ENCODE data around the gene ENDOU.

The ENDOU gene

DNA sequence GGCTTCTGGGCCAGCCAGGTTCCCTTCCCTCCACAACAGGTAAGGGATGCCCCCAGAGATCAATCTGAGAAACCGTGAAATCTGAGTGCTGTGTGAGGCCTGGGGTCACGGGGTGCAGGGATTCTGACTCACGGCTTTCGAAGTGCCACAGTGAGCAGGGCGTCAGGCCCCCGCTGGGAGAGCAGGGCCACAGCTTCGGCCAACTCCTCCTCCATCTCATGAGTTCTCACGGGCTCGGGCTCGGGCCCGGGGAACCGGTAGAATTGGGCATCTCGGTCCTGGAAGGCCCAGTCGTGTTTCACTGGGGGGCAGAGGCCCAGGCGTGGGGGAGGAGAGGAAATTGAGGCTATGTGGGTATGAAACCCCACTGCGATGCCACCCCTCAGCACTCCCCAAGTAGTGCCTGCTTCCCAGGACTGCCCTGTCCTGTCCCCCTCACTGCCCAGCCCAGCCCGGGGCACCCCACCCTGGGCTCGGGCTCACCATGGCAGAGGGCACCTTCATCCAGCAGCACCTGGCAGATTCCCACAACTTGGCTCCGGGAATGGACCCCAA is 25.7 kb upstream of the ENDOU start:
- peaks cover 12% of the 10 kb centered on the region for H3K4me1 Mint-ChIP-seq (ENCODE audit: low read depth)
- H3K27ac Mint-ChIP-seq = no peak overlapping the region
- no peaks in the 10 kb centered on the region for H3K36me3 Mint-ChIP-seq
- no peaks in the 10 kb centered on the region for H3K9me3 Mint-ChIP-seq (ENCODE audit: low read depth)
- no peak overlapping the region for H3K4me3 Mint-ChIP-seq
- H3K27me3 Mint-ChIP-seq = no peaks in the 10 kb centered on the region

DNA sequence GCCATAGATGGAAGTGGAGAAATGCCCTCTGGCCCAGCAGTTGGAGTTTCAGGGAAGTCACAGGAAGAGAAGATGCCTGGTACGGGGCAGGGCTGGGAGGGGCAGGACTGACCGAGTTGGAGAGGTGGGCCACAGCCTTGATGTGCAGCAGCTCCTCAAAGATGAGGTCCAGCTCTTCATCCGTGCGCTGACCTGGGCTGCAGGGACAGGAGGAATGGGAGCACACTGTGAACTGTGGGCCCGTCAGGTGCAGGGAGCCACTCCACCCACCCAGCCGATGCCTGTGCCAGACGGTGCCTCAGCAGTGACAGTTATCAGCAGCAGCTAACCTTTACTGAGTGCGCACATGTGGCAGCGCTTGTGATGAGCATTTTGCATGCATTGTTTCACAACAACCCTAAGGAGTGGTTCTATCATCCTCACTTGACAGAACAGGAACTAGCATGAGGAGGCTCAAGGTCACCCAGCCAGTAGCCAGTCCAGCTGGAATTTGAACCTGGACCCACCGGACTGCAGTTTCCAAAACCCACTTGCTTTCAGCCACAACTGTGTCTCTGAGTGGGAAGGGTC is 25.0 kb upstream of the ENDOU start:
- no peak overlapping the region for H3K27ac Mint-ChIP-seq

DNA sequence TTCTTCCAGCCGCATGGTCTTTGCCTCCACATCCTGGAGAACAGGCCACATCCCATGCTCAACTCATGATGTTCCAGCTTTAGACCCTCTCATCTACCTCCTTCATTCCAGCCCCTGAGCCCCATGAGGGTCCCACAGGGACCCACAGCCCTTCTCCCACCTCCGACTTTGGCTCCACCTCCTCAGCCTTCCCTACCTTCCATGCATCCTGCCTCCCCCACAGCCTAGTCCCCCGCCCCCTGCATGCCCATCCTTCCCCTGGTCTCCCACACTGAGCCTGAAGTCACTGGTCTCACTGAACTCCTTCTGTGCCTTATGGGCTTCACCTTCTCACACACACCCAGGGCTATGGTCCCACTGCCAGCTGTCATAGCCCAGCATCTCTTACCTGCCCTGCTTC is 23.6 kb upstream of the ENDOU start:
- Mint-ChIP-seq H3K27me3 (no peaks in the 10 kb centered on the region), H3K36me3 (no peaks in the 10 kb centered on the region), H3K4me1 (ENCODE audit: low read depth) (peaks cover 2% of the 10 kb centered on the region), H3K27ac (no peak overlapping the region), H3K4me3 (no peak overlapping the region), H3K9me3 (ENCODE audit: low read depth) (no peaks in the 10 kb centered on the region)

More for the DNA sequence above, 25.0 kb upstream of the ENDOU start:
- no peaks in the 10 kb centered on the region for H3K27me3 Mint-ChIP-seq
- no peaks in the 10 kb centered on the region for H3K36me3 Mint-ChIP-seq
- no peak overlapping the region for H3K4me3 Mint-ChIP-seq
- H3K9me3 Mint-ChIP-seq (ENCODE audit: low read depth) = no peaks in the 10 kb centered on the region
- H3K4me1 Mint-ChIP-seq (ENCODE audit: low read depth) = peaks cover 5% of the 10 kb centered on the region

DNA sequence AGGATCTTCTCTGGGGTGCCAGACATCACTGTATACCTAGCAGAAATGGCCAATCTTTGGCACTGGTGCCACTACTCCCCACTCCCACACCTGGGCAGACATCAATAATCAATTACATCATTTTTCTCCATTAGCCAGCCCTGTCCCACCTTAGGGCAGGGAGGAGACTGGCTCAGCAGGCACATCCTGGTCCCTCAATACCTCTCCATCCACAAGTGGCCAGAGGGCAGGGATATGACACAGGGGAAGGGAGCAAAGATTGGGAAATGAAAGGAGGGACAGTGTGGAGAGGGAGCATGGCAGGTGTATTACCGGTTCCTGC is 23.2 kb upstream of the ENDOU start:
- Mint-ChIP-seq H3K4me1 (ENCODE audit: low read depth) (peaks cover 3% of the 10 kb centered on the region), H3K27me3 (no peaks in the 10 kb centered on the region), H3K36me3 (no peaks in the 10 kb centered on the region), H3K27ac (no peak overlapping the region), H3K9me3 (ENCODE audit: low read depth) (no peaks in the 10 kb centered on the region), H3K4me3 (no peak overlapping the region)

DNA sequence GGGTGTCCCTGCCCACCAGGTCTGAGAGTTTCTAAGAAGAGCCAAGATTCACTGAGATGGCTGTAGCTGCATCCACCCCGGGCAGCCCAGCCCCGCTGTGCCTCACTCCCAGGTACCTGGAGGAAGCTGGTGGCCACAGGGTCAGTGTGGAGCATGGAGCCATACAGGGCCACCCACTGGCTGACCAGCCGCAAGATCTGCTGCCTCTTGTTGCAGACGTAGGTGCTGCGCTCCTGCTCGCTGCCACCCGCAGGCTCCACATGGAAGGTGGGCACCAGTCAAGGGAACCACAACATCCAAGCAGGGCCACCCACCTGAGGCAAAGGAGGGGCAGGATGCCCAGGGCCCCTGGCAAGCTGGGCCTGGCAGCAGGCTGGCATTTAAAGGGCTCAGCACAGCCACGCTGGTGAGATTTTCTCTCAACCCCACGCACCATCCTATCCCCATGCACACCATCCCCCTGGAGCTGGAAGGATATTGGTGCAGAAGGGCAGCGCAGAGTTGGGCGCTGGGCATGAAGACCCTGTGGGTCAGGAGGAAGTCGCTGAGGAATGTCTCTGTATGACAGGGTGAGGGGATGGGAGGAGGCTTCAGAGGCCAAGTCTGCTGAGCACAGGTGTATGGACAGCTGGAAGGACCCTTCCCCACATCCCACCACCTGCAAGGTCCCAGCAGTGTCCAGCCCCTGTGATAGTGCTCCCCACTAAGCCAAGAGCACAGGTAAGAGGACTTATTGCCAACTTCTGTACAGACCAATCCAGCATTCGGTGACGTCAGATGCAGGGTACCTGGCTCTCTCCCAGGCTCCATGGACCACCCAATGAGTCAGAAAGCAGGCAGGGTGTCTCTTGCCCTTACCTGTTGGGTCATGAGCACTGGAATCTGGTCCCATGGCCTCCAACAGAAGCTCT is 22.6 kb upstream of the ENDOU start:
- Mint-ChIP-seq H3K27me3 (no peaks in the 10 kb centered on the region), H3K4me1 (ENCODE audit: low read depth) (peaks cover 6% of the 10 kb centered on the region), H3K27ac (no peak overlapping the region), H3K9me3 (ENCODE audit: low read depth) (no peaks in the 10 kb centered on the region), H3K4me3 (no peak overlapping the region), H3K36me3 (no peaks in the 10 kb centered on the region)

DNA sequence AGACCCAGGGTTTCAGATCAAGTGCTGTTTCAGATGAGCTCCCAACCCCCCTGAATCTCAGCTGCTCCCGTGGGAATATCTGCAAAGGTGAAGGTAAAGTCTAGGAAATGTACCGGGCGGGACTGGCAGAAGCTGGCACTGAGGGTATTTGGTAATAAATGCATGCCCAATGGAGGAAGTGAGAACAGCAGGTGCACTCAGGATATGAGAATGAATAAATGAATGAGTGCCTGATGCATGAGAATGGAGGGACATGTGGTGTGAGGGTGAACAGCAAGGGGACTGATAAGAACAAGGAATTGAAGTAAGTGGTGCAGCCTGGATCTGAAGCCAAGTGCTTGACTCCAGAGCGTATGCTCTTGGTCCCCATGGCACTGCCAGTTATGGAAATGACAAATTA is 21.8 kb upstream of the ENDOU start:
- Mint-ChIP-seq H3K27me3 (no peaks in the 10 kb centered on the region), H3K27ac (no peak overlapping the region), H3K4me1 (ENCODE audit: low read depth) (peaks cover 11% of the 10 kb centered on the region), H3K4me3 (no peak overlapping the region), H3K36me3 (no peaks in the 10 kb centered on the region), H3K9me3 (ENCODE audit: low read depth) (no peaks in the 10 kb centered on the region)

DNA sequence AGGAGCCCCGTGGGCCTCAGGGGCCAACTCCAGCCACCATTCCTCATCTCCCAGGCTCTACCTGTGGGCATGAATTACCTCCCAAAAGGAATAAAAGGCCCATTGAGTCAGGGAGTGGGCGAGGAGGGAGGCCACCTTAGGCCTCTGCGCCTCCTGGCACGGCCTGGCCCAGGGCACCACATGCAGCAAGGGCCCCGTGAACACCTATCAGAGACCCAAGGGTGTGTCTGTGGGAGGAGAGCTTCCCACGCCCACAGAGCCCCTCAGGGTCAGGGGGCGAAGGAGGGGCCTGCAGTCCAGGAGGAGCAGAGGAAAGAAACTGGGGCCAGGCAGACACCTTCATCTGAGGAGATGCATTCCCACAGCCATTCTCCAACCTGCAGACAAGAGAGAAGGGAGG is 21.2 kb upstream of the ENDOU start:
- no peaks in the 10 kb centered on the region for H3K9me3 Mint-ChIP-seq (ENCODE audit: low read depth)
- H3K27me3 Mint-ChIP-seq = no peaks in the 10 kb centered on the region
- no peak overlapping the region for H3K4me3 Mint-ChIP-seq
- H3K36me3 Mint-ChIP-seq = no peaks in the 10 kb centered on the region
- no peak overlapping the region for H3K27ac Mint-ChIP-seq
- peaks cover 16% of the 10 kb centered on the region for H3K4me1 Mint-ChIP-seq (ENCODE audit: low read depth)

DNA sequence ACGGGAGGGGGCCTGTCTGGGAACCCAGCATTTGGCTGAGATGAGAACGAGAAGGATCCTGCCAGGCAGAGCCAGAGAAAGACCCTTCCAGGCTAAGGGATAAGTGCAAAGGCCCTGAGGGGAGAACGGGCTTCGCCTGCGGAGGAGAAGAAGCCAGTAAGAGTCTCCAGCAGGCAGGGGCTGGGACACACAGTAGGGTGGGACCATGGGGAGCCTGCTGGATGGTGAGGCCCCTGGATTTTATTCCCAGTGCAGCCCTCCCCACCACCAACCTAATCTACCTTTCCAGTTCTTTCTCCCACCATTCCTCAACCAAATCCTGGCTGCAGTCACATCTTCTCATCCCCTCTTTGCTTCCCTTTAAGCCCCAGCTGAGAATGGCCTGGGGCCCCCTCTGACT is 20.8 kb upstream of the ENDOU start:
- no peak overlapping the region for H3K27ac Mint-ChIP-seq
- H3K4me3 Mint-ChIP-seq = no peak overlapping the region

DNA sequence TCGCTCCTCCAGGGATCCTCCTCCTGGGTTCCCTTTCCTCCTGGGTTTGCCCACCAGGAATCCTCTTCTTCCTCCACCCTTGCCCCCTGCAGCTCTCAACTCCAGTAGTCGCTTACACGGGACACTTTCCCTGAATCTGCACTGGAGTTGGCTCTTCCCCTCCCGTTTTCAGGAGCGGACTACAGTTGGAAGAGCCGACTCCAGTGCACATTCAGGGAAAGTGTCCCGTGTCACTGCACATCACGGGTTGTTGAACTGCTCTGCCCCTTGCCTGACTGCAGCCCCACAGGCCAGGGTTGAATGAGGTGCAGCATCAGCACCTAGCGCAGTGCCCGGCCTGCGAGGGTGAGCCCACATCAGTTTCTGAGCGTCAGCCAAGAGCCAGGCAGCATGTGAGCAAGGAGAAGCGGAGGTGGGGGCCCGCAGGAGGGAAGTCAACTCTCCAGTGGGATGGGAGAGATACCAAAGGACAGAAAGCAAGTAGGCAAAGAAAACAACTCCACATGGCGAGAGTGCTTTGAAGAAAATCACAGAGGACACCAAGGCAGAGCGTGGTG is 20.3 kb upstream of the ENDOU start:
- Mint-ChIP-seq H3K4me1 (ENCODE audit: low read depth) (peaks cover 24% of the 10 kb centered on the region), H3K36me3 (no peaks in the 10 kb centered on the region), H3K27me3 (no peaks in the 10 kb centered on the region), H3K4me3 (no peak overlapping the region), H3K9me3 (ENCODE audit: low read depth) (no peaks in the 10 kb centered on the region), H3K27ac (no peak overlapping the region)

More for the DNA sequence above, 20.8 kb upstream of the ENDOU start:
- Mint-ChIP-seq H3K9me3 (ENCODE audit: low read depth) (no peaks in the 10 kb centered on the region), H3K36me3 (no peaks in the 10 kb centered on the region), H3K27me3 (no peaks in the 10 kb centered on the region), H3K4me1 (ENCODE audit: low read depth) (peaks cover 20% of the 10 kb centered on the region)

DNA sequence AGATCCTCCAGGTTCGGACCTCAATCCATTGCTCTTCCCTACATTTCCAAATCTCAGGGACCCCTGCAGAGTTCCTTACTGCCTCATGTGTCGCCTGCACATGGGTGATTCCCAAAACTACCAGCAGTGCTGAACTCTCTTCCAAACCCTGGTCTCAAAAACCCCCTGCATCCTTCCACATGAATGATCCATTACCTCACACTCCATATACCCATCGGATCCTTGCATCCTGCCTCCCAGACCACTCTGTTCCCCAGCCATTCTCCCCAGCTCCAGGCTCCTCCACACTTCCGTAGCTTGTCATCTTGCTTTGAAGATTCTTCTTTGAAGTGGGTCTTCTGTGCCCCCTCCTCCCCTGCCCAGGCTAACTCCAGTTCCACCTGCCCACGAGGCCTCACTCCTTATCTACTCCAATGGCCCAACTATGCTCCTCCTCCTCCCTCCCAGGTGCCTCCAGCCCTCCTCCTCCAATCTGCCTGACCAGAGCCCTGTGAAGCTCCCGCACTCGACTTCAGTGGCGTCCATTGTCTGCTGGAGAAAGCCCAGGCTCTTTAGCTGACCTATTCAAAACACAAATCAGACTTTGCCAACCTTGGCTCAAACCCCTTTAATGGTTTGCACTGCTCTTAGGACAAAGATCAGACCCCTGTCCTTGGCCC is 19.6 kb upstream of the ENDOU start:
- H3K9me3 Mint-ChIP-seq (ENCODE audit: low read depth) = no peaks in the 10 kb centered on the region
- no peaks in the 10 kb centered on the region for H3K36me3 Mint-ChIP-seq
- no peak overlapping the region for H3K4me3 Mint-ChIP-seq
- no peaks in the 10 kb centered on the region for H3K27me3 Mint-ChIP-seq
- H3K27ac Mint-ChIP-seq = no peak overlapping the region
- peaks cover 24% of the 10 kb centered on the region for H3K4me1 Mint-ChIP-seq (ENCODE audit: low read depth)

DNA sequence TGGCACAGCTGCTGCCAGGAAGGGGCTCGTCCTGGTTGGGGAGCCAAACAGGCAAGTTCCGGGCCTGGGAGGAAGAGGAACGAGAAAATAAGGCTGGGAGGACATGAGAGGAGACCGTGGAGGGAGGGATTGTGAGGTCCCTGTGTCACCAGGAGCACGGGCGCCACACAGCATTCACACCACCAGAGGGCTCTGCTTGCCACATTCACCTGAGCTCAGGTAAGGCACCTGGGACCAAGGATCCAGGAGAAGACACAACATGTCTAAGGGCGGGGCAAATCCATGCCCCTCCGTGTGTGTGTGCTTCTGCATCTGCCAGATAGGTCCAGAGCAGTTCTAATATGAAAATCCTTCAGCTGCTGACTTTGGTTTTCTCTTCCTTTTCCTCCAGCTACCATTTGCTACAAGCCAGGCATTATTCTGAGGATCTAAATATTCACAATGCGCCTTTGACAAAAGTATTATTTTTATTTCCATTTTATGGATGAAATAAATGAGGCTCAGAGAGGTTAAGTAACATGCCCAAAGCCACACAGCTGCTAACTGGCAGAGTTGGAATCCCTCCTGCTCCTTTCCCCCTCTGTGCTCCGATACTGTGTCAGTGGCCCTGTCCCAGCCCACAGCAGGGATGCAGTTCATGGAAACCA is 18.8 kb upstream of the ENDOU start:
- no peaks in the 10 kb centered on the region for H3K36me3 Mint-ChIP-seq
- H3K4me3 Mint-ChIP-seq = no peak overlapping the region
- H3K27me3 Mint-ChIP-seq = no peaks in the 10 kb centered on the region
- H3K9me3 Mint-ChIP-seq (ENCODE audit: low read depth) = no peaks in the 10 kb centered on the region
- peaks cover 24% of the 10 kb centered on the region for H3K4me1 Mint-ChIP-seq (ENCODE audit: low read depth)
- H3K27ac Mint-ChIP-seq = no peak overlapping the region

DNA sequence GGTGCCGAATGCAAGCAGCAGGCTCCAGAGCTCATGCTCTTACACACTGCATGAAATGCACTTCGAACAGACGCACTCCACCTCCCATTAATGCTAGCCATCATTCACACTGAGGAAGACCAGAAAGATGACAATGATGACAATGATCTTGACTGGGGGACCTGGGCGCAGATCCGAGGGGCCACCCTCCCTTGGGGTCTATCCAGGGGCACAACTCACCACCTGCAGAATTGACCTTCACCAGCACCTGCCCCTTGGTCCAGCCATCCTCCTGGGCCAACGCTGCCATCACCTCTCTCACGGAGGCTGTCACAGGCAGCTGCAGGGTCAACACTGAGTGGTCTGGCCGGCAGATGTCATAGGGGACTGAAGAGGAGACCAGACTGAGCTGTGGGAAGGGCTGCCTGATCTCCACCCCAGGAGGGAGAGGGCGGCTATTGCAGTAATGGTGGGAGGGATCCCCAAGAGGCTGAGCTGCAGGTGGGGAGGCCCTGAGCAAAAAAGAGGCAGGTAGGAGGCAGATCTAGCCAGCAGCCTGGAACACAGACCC is 18.1 kb upstream of the ENDOU start:
- Mint-ChIP-seq H3K27ac (no peak overlapping the region), H3K36me3 (no peaks in the 10 kb centered on the region), H3K4me1 (ENCODE audit: low read depth) (peaks cover 24% of the 10 kb centered on the region), H3K4me3 (no peak overlapping the region), H3K27me3 (no peaks in the 10 kb centered on the region), H3K9me3 (ENCODE audit: low read depth) (no peaks in the 10 kb centered on the region)

DNA sequence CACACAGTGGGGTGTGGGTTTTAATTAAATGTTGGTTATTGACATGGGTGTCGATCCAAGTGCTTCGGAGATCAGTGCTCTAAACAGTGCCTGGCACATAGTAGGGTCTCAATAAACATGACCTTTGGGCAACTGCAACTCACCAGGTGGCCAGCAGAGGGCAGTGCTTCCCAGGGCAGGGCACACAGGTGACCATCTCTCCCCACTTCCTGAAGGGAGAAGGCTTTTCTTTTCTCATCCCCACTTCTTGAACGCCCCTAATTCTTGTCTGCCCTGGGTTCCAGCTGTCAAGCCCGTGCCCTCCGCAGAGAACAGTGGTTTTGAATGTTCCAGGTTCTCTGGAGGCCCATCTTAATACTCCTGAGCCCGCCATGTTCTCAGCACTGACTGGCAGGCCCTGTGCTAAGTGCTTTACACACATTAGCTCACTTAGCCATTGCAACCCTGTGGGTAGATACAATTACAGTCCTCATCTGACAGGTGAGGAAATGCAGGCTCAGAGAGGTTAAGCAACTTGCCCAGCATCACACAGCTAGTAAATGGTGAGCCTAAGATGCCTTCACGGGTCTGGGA is 17.0 kb upstream of the ENDOU start:
- no peak overlapping the region for H3K27ac Mint-ChIP-seq
- H3K9me3 Mint-ChIP-seq (ENCODE audit: low read depth) = no peaks in the 10 kb centered on the region
- peaks cover 24% of the 10 kb centered on the region for H3K4me1 Mint-ChIP-seq (ENCODE audit: low read depth)
- no peak overlapping the region for H3K4me3 Mint-ChIP-seq
- no peaks in the 10 kb centered on the region for H3K36me3 Mint-ChIP-seq
- no peaks in the 10 kb centered on the region for H3K27me3 Mint-ChIP-seq

DNA sequence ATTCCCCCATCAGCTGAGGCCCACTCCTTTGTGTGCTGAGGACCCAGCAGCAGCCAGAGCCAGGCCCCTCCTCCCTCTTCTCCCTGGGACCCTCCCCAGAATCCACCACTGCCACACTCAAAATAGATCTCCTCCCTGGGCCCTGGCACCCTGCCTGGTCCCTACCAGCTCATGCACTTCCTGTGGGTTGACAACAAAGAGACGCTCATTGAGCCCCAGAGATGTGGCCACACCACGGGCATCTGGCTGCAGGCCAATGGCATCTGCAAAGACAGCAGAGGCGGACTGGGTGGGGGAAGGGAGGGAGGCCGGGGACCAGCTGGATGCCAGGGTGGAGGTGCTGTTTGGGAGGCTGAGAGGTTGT is 16.0 kb upstream of the ENDOU start:
- H3K36me3 Mint-ChIP-seq = no peaks in the 10 kb centered on the region
- H3K9me3 Mint-ChIP-seq (ENCODE audit: low read depth) = no peaks in the 10 kb centered on the region
- H3K4me1 Mint-ChIP-seq (ENCODE audit: low read depth) = peaks cover 25% of the 10 kb centered on the region
- no peak overlapping the region for H3K4me3 Mint-ChIP-seq
- no peaks in the 10 kb centered on the region for H3K27me3 Mint-ChIP-seq
- no peak overlapping the region for H3K27ac Mint-ChIP-seq

Measured in activated naive CD8-positive, alpha-beta T cell (primary cell).